ENCODE measurements around the gene REC8.

The REC8 gene

GRCh38 chr14:24204163-24205146 lies 32.6 kb downstream of the REC8 start:
- Histone ChIP-seq H3K27ac (ENCODE audit: low read depth, low read length) (no peak overlapping the region), H3K9me3 (ENCODE audit: insufficient read depth, low read length) (no peaks in the 10 kb centered on the region), H3K4me2 (ENCODE audit: low read depth, low read length, poor library complexity, severe bottlenecking) (no peak overlapping the region), H3K9me2 (replicated peaks; ENCODE audit: insufficient read depth, low read length) (no peaks in the 10 kb centered on the region), H3K9ac (ENCODE audit: low read length) (no peak overlapping the region), H2AFZ (ENCODE audit: low read depth, low read length, severe bottlenecking) (no peak overlapping the region), H3K36me3 (ENCODE audit: low read length) (peaks cover 3% of the 10 kb centered on the region; the same call in 1 of the 2 replicates), H4K20me1 (ENCODE audit: low read depth, low read length) (no peaks in the 10 kb centered on the region), H3F3A (ENCODE audit: insufficient read depth) (peaks cover 6% of the 10 kb centered on the region; the same call in 1 of the 2 replicates), H3K79me2 (ENCODE audit: insufficient read depth, low read length) (no peaks in the 10 kb centered on the region), H3K27me3 (ENCODE audit: low read length) (no peaks in the 10 kb centered on the region), H3K4me3 (ENCODE audit: insufficient read depth, low read length, poor library complexity, severe bottlenecking) (no peak overlapping the region)
- TF ChIP-seq CTCF (IDR thresholded peaks at IDR 0.05; ENCODE audit: insufficient read depth, low read length, poor library complexity, severe bottlenecking) (no peak), EZH2phosphoT487 (conservative IDR thresholded peaks at IDR 0.05; ENCODE audit: low read length) (no peak)

GRCh38 chr14:24206260-24207103 lies 34.6 kb downstream of the REC8 start:
- no peak overlapping the region for H3K9ac ChIP-seq (ENCODE audit: low read length)
- no peaks in the 10 kb centered on the region for H3K27me3 ChIP-seq (ENCODE audit: low read length)
- no peak overlapping the region for H2AFZ ChIP-seq (ENCODE audit: low read depth, low read length, severe bottlenecking)
- no peaks in the 10 kb centered on the region for H3K79me2 ChIP-seq (ENCODE audit: insufficient read depth, low read length)
- H3K4me2 ChIP-seq (ENCODE audit: low read depth, low read length, poor library complexity, severe bottlenecking): no peak overlapping the region
- peaks cover under 1% of the 10 kb centered on the region; the same call in 1 of the 2 replicates for H3K36me3 ChIP-seq (ENCODE audit: low read length)
- H3K9me2 ChIP-seq (replicated peaks; ENCODE audit: insufficient read depth, low read length): no peaks in the 10 kb centered on the region
- peaks cover 6% of the 10 kb centered on the region; the same call in 1 of the 2 replicates for H3F3A ChIP-seq (ENCODE audit: insufficient read depth)
- H4K20me1 ChIP-seq (ENCODE audit: low read depth, low read length): no peaks in the 10 kb centered on the region
- no peak overlapping the region for H3K4me3 ChIP-seq (ENCODE audit: insufficient read depth, low read length, poor library complexity, severe bottlenecking)
- TF ChIP-seq CTCF (IDR thresholded peaks at IDR 0.05; ENCODE audit: insufficient read depth, low read length, poor library complexity, severe bottlenecking) (no peak), EZH2phosphoT487 (conservative IDR thresholded peaks at IDR 0.05; ENCODE audit: low read length) (no peak)
- no peaks in the 10 kb centered on the region for H3K9me3 ChIP-seq (ENCODE audit: insufficient read depth, low read length)
- H3K27ac ChIP-seq (ENCODE audit: low read depth, low read length): no peak overlapping the region

GRCh38 chr14:24207104-24207551 lies 35.2 kb downstream of the REC8 start:
- H3K79me2 ChIP-seq (ENCODE audit: insufficient read depth, low read length): no peaks in the 10 kb centered on the region
- no peaks in the 10 kb centered on the region for H3K9me2 ChIP-seq (replicated peaks; ENCODE audit: insufficient read depth, low read length)
- H3K27me3 ChIP-seq (ENCODE audit: low read length): no peaks in the 10 kb centered on the region
- TF ChIP-seq CTCF (IDR thresholded peaks at IDR 0.05; ENCODE audit: insufficient read depth, low read length, poor library complexity, severe bottlenecking): no peak
- TF ChIP-seq EZH2phosphoT487 (conservative IDR thresholded peaks at IDR 0.05; ENCODE audit: low read length): no peak
- no peaks in the 10 kb centered on the region for H4K20me1 ChIP-seq (ENCODE audit: low read depth, low read length)
- no peak overlapping the region for H3K4me2 ChIP-seq (ENCODE audit: low read depth, low read length, poor library complexity, severe bottlenecking)
- no peak overlapping the region for H3K27ac ChIP-seq (ENCODE audit: low read depth, low read length)
- H3K36me3 ChIP-seq (ENCODE audit: low read length): no peaks in the 10 kb centered on the region
- peaks cover 6% of the 10 kb centered on the region; the same call in 1 of the 2 replicates for H3F3A ChIP-seq (ENCODE audit: insufficient read depth)
- no peak overlapping the region for H3K9ac ChIP-seq (ENCODE audit: low read length)
- no peak overlapping the region for H3K4me3 ChIP-seq (ENCODE audit: insufficient read depth, low read length, poor library complexity, severe bottlenecking)
- H3K9me3 ChIP-seq (ENCODE audit: insufficient read depth, low read length): no peaks in the 10 kb centered on the region
- no peak overlapping the region for H2AFZ ChIP-seq (ENCODE audit: low read depth, low read length, severe bottlenecking)
